ENCODE measurements around the gene GBA3. TPM values are rescaled to one million over a fixed set of nuclear protein-coding genes. Genes with fewer than 3 reads are reported as not detected.

GBA3 gene
- not detected for total RNA-seq

GRCh38 chr4:22692736-22693135, at the start of gene GBA3:
Gene GBA3, plus strand, starts transcription at chr4:22692937.
- intact Hi-C loops (cut with DNase I), result no loop called here
- no peak for TF ChIP-seq CTCF (IDR thresholded peaks at IDR 0.05)
- Histone ChIP-seq H3K4me3 (no peak within 1 kb of the TSS), H3K4me1 (no peaks in the 10 kb centered on the region), H3K9me3 (no peaks in the 10 kb centered on the region), H3K36me3 (no peaks in the 10 kb centered on the region), H3K27me3 (no peaks in the 10 kb centered on the region), H3K27ac (no peak within 1 kb of the TSS)
- DNase-seq (ENCODE audit: low spot score in 2 of 2), result no peak

- H3K4me3 ChIP-seq, result no peak overlapping the region
- intact Hi-C loops (cut with DNase I), result no loop called here
- peaks cover 0 to 10% of the 10 kb centered on the region in 2 donors for H3K9me3 ChIP-seq
- H3K36me3 ChIP-seq, result no peaks in the 10 kb centered on the region
- no peak for TF ChIP-seq CTCF (IDR thresholded peaks at IDR 0.05)
- no peak for DNase-seq (ENCODE audit: low spot score in 2 of 2)
- no peaks in the 10 kb centered on the region for H3K4me1 ChIP-seq
- no peaks in the 10 kb centered on the region for H3K27me3 ChIP-seq
- H3K27ac ChIP-seq, result no peak overlapping the region
Measured at GRCh38 chr4:22643952-22644351, 48.8 kb upstream of the GBA3 start.

GRCh38 chr4:22645481-22646182, 47.1 kb upstream of the GBA3 start:
- no peaks in the 10 kb centered on the region for H3K4me1 ChIP-seq
- intact Hi-C loops (cut with DNase I), result no loop called here
- H3K27ac ChIP-seq, result no peak overlapping the region
- DNase-seq (ENCODE audit: low spot score in 2 of 2), result no peak
- no peaks in the 10 kb centered on the region for H3K36me3 ChIP-seq
- TF ChIP-seq CTCF (IDR thresholded peaks at IDR 0.05), result no peak
- peaks cover 0 to 5% of the 10 kb centered on the region in 2 donors for H3K9me3 ChIP-seq
- H3K27me3 ChIP-seq, result no peaks in the 10 kb centered on the region
- H3K4me3 ChIP-seq, result no peak overlapping the region

GRCh38 chr4:22648996-22649395, 43.7 kb upstream of the GBA3 start:
- DNase-seq (ENCODE audit: low spot score in 2 of 2), result no peak
- Histone ChIP-seq H3K27ac (no peak overlapping the region), H3K4me1 (no peaks in the 10 kb centered on the region), H3K27me3 (no peaks in the 10 kb centered on the region), H3K36me3 (no peaks in the 10 kb centered on the region), H3K4me3 (no peak overlapping the region), H3K9me3 (no peaks in the 10 kb centered on the region)
- intact Hi-C loops (cut with DNase I), result no loop called here
- TF ChIP-seq CTCF (IDR thresholded peaks at IDR 0.05), result no peak

- Histone ChIP-seq H3K4me3 (no peak overlapping the region), H3K4me1 (no peaks in the 10 kb centered on the region), H3K27ac (no peak overlapping the region), H3K36me3 (no peaks in the 10 kb centered on the region), H3K27me3 (no peaks in the 10 kb centered on the region), H3K9me3 (no peaks in the 10 kb centered on the region)
- intact Hi-C loops (cut with DNase I), result no loop called here
- TF ChIP-seq CTCF (IDR thresholded peaks at IDR 0.05), result no peak
- DNase-seq (ENCODE audit: low spot score in 2 of 2), result no peak
Measured at GRCh38 chr4:22650771-22651170, 42.0 kb upstream of the GBA3 start.

- H3K36me3 ChIP-seq, result no peaks in the 10 kb centered on the region
- H3K4me1 ChIP-seq, result no peaks in the 10 kb centered on the region
- no peak for TF ChIP-seq CTCF (IDR thresholded peaks at IDR 0.05)
- no peak overlapping the region for H3K4me3 ChIP-seq
- H3K27ac ChIP-seq, result no peak overlapping the region
- no peaks in the 10 kb centered on the region for H3K27me3 ChIP-seq
- no peaks in the 10 kb centered on the region for H3K9me3 ChIP-seq
- intact Hi-C loops (cut with DNase I), result no loop called here
- DNase-seq (ENCODE audit: low spot score in 2 of 2), result no peak
Measured at GRCh38 chr4:22653752-22654151, 39.0 kb upstream of the GBA3 start.

Data from ascending aorta (tissue), 2 donors.